Skin of body (tissue), 2 donors: ENCODE results near the gene ANKMY2. TPM values are rescaled to one million over a fixed set of nuclear protein-coding genes. Genes with fewer than 3 reads are reported as not detected.
"Not testable (repeated sequence)": the region's sequence is repeated elsewhere in the genome, so short reads cannot be mapped to it uniquely, and the experiment has no call there.

Source experiments
- DNase-seq: peaks from one replicate; lab custom pipeline; 2025; lab: John Stamatoyannopoulos, UW
- total RNA-seq: library from RNA; depleted of rRNA; stranded (reverse); fragments of >200 nt; gene quantifications from one replicate; pipeline ENCODE4 v1.2.3, GENCODE V29; 2014

ANKMY2 gene
- 23.2 TPM for total RNA-seq

DNA sequence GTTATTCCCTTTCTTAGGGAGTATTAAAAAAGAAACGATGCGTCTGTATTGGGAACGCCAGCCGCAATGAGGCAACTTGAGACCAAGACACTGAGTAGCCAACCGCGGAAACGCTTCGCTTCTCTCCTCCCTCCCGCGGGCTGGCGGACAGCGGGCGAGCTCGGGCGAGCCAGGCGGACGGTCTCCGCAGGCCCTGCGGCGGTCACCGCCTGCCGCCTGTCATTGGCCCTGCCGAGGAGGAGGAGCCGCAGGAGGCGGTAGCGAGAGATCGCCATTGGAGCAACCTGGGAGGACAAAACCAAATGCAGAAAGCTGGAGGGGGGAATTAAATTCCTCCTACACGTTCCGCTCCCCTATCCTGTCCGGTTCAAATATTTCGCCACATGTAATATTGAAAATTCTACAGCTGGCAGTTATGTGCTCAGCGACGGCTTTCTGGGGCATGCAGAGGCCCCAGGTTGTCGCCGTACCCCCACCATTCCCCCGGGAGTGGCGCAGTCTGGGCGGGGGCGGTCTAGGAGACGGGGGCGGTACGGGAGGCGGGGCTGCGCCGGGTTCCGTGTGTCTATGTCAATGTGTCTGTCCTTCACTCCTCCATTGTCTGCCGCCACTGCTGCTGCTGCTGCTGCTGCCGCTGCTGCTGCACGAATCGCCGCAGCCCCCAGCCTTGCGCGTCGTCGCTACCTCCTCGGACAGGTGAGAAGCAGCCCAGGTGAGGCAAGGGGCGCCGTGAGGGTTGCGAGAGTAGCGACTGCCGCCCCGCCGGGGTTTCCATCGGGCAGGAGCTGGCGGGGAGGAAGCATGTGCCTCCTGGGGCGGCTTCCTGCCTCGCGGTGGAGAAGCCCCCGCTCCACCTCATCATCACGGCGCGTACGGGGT is at the start of gene ANKMY2, which contains the start of gene BZW2:
Gene ANKMY2, minus strand, starts transcription at position 162 of the 879 bp plus-strand sequence. CDS start 181 bp downstream, outside the sequence.
Gene BZW2, plus strand, starts transcription at position 589 of the 879 bp plus-strand sequence. CDS start 19,263 bp downstream, outside the sequence.
- DNase-seq: peak; percentile 97

DNA sequence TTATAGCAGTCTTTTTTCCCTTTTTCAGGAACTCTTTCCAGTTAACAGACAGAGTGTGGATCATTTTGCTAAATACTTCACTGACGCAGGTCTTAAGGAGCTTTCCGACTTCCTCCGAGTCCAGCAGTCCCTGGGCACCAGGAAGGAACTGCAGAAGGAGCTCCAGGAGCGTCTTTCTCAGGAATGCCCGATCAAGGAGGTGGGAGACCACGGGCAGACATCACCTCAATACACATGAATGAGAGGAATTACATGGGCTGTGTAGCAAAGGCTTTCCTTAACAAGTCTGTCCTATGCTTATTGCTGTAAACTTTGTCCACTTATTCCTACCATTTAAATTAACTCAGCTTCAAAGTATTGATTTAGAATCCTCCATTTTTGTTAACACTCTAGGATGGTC is 49.3 kb upstream of the ANKMY2 start:
- DNase-seq: no peak

DNA sequence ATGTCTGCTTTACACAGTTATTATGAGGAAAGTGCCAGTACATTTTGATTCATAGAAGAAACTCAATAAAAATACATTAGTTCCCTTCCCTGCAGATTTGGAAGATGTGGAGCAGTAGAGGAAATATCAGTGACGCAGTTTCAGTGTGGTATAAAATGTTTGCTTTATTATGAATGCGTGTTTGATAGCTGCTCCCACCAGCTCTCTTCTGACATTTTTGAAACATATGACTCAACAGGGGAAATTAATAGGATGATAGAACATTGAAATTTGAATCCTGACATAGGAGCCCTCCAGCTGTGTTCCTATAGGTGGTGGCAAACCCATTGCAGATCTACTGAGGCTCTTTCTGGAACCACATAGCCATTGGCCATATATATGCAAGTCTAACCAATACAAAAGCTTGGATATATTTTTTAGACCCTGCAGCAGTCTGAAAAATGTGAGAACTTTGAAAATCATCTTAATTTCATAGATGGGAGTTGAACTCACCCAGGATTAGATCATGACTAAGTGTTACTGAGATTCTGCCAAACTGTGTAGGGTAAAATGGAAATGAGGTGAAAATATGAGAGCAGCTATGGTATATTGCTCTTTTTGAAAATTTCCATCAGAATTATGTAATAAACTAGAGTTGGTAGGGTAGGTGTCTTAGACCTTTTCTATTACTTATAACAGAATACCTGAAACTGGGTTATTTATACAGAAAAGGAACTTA is 48.2 kb upstream of the ANKMY2 start:
- no peak for DNase-seq

DNA sequence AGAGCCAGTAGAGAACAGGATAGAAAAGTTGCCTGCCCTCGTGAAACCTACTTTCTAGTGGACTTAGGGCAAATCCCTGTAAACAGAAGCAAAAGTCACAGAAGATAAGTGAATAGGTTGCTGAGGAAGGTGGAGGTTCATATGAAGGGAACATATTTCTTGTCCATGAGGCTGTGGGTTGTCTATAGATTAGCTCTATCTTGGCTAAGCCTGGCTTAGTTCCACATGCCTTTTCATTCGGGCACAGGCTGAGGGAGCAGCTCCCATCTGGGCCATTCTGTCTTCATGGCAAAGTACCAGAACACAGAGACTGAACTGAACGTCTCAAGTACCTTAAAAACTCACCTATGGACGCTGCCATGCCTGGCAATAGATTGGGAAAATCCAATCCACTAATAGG is 45.7 kb upstream of the ANKMY2 start:
- DNase-seq: no peak

DNA sequence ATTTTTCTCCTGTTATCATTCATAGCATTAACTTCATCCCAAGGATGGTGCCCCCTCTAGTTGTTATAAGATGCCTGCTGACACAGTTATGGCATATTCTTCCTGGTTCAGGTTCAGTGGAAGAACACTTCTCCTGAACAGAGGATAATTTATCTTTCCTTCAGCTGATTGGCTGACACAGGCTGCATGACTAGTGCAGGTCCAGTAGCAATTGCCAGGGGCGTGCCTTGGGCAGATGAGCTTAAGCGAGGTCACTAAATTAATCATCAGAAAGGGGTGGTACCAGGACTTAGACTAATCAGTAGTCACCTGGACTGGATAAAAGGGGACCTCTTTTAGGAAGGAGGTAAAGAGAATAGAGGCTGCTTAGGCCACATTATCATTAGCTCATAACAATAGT is 42.7 kb upstream of the ANKMY2 start:
- no peak for DNase-seq

DNA sequence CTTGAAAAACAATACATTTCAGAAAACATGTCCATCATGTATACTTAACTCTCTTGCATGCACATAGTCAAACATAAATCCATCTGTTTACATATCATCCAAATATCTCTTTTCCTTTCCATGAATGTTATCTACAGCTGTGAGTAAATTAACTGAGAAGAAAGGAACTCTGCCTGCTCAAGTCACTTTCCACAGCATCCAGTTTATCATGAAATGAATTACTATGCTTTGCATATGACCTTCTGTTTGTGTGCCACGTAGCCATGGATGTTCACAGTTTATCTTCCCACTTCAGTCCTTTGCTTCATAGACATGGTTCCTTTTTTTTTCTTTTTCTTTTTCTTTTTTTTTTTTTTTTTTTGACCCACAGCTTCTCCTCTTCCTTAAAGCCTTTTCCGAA is 40.0 kb upstream of the ANKMY2 start:
- DNase-seq: no peak

DNA sequence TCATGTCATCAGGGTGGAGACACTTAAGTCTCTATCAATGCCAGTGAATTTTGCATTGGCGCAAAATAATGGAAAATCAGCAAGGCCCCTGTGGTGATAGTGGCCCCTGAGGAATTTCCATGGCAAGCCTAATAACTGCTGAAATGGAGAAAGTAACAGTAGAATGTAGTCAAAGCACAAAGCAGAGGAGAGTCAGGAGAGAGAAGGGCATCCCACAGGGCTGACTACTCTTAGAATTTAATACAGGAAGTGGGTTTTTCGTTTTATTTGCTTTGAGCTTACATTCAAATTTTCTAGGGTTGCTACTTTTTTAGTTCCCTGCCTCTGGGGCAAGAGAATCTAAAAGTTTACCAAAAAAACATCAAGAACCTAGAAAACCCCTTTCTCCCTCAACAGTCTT is 39.4 kb upstream of the ANKMY2 start:
- DNase-seq: no peak

DNA sequence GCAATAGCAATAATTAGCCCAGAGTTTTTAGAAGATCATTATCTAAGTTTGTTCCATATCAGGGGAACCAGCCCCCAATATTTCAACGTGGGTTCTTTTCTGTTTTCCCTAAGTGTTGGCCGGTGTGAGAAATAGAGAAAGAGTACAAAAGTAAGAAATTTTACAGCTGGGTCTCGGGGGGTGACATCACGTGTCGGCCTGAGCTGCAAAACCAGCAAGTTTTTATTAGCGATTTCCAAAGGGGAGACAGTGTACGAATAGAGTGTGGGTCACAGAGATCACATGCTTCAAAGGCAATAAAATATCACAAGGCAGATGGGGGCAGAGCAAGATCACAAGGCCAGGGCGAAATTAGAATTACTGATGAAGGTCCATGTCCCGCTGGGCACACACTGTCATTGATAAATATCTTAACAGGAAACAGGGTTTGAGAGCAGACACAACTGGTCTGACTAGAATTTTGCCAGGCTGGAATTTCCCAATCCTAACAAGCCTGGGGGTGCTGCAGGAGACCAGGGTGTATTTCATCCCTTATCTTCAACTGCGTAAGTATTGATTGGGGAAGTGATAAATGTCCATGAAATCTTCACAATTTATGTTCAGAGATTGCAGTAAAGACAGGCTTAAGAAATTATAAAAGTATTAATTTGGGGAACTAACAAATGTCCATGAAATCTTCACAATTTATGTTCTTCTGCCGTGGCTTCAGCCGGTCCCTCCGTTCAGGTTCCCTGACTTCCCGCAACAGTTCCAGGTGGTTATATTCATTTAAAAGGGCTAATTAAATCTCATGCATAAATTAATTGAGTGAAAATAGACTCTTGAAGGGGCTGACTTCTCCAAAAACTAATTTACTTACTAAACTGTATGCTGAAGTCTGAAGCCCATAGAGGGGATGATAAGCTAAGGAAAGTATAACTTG is 33.4 kb upstream of the ANKMY2 start:
- DNase-seq: not testable (repeated sequence)

DNA sequence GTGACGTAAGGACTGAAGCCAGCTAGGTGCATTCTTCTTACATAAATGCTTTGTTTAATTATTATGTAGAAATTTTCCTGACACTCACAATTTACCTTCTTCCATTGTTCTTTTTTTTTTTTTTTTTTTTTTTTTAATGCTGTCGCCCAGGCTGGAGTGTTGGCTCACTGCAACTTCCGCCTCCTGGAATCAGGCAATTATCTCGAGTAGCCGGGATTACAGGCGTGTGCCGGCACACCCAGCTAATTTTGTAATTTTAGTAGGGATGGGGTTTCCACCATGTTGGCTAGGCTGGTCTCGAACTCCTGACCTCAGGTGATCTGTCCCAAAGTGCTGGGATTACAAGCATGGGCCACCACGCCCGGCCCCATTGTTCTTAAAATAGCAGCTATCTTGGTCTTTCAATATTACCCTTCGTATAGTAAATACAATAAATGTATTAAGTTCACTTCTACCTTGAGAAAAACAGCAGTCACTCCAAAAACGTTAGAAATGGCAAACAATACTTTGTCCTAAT is 32.5 kb upstream of the ANKMY2 start:
- no peak for DNase-seq

DNA sequence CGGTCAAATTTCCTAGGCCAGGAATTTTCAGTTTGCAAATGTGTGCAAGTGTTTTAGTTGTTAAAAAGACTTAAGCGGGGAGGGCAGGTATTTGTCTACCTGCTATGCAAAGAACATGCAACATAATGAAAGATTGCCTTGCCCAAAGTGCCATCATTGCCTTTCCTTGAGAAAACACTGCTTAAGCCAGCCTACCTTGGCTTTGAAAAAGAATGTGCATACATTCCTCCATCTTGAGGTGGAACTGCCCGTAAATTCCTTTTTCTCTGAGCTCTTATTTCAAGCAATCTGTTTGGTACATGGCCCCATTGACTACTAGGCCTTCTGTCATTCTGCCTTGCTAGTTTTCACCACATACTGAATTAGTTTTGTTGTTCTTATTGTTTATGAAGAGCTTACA is 29.7 kb upstream of the ANKMY2 start:
- no peak for DNase-seq

DNA sequence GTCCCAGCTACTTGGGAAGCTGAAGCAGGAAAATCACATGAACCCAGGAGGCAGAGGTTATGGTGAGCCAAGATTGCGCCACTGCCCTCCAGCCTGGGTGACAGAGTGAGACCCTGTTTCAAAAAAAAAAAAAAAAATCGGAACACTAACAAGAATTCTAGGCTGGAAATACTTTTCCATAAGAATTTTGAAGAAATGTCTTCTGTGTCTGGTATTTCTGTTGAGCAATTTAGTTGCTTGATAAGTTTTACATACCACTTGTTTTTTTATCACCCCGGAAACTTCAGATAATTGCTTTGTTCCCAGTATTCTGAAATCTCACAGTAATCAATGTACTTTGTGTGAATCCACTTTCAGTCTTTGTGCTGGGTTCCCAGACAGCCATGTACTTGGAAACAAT is 26.3 kb upstream of the ANKMY2 start:
- DNase-seq: no peak

DNA sequence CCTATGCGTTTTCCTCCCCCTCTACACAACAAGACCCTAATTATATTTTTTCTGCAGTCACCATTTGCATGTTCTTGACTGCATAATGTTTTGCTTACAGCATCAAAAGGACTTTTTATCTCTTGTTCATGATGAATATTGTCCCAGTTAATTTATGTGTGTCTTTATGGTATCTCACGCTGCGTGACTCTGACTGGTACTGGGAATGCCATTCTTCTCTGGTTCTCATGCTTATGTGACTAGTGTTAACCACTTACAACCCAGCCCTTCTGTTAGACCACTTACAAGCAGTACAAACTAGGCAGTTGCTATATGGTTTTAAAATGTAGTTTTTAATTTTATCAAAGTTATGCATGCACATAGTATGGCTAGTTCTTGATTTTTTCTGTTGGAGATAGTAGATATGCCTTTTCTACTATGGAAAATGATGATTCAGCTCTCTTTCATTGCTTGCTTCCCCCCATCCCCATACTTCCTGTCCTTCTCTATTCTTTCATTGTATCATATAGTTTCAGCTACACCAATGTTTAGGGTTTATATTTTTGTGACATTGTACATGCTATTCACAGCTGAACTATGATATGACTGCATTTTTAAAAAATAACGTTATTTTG is 25.3 kb upstream of the ANKMY2 start:
- no peak for DNase-seq

DNA sequence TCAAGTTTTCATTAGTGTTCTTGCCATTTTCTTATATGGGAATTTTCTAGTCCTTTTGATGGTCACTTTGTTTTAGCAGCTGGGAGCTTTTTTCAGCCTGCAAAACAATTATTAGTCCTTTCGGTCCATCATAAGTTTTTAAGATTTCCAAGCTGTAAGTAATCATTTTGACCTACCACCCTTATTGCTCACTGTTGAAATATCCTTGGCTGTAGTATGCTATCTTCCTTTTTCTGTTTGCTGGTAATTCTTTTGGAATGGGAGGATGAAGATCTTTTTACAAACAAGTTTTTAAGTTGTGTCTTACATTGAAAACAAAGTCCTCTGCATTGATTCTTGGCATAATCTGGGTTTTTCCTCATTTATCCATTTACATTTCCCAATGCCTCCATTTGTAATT is 24.5 kb upstream of the ANKMY2 start:
- no peak for DNase-seq

DNA sequence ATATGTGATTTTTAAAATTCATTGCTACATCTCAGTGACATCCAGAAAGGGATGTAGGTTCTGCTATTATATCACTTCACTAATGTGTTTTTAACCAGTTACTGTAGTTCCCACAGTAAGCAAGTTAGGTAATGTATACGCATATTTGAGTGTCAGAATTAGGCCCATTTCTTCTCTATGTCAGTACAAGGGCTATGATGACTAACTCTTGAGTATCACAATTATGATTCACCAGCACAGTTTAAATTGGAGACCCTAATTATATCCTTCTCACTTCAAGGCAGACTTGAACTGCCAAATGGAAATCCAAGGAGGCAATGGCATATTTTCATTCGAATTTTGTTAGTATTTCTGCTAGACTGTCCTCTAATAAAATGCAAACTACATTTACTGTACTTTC is 24.0 kb upstream of the ANKMY2 start:
- no peak for DNase-seq

DNA sequence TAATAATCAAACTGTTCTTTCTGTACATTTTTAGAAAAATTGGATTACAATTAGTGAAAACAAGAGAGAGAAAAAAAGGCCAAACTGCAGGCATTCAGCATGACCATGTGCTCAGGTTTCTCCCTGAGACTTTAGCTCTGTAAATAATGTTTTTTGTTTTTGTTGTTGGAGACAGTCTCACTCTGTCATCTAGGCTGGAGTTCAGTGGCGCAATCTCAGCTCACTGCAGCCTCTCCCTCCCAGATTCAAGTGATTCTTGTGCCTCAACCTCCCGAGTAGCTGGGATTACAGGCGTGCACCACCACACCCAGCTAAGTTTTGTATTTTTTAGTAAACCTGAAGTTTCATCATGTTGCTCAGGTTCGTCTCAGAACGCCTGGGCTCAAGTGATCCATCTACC is 23.4 kb upstream of the ANKMY2 start:
- DNase-seq: no peak

DNA sequence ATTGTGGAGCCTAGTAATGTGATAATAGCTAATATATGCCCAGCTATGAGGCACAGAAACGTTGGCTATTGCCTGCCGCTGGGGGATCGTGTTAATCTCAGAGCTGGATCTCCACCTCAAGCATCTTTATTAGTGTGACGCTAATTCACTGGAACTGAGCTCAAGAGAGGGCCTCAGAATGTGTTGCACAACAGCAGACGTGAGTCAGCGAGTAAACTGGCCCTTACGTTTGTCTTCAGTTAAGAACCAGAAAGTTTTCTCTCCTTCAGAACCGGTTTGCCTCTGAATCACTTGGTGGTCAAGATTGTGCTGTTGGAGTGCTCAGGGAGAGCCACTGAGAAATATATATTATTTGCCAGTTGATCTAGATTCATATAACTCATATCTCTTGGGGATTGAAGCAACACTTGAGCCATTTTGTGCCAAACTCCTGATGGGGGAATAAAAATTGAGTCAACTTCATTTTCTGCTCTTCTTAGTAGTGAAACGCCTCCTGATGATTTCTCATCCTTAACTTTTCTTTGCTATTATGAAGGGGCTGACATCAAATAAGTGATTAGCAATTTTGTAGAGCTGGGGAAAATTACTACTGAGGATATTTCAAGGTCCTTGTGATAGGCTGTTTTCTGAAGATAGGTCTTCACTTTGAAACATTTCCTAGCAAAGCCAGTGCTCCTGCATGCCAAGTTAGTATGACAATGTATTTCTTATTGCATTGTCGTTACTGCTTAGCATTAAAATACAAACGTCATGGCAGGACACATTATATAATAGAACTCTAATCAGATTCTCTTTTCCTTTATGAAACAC is 22.7 kb upstream of the ANKMY2 start:
- DNase-seq: peak; percentile 60

DNA sequence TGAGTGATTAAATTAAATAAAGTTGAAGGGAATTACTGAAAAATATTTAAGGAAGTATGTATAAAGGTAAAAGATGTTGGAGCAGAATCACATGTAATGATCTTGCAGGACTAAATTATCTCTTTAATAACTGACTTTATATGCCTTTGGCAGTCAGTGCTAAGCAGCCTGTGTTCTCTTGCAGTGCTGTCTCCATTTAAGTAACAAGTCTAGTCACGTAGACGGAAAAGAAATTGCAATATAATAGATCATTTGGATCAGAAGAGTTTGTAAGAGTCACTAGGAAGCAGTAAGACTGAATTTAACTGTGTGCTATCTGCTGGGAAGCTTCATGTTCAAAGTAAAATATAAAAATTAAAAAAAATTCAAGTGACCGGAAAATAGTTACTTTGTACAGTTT is 21.8 kb upstream of the ANKMY2 start:
- no peak for DNase-seq

DNA sequence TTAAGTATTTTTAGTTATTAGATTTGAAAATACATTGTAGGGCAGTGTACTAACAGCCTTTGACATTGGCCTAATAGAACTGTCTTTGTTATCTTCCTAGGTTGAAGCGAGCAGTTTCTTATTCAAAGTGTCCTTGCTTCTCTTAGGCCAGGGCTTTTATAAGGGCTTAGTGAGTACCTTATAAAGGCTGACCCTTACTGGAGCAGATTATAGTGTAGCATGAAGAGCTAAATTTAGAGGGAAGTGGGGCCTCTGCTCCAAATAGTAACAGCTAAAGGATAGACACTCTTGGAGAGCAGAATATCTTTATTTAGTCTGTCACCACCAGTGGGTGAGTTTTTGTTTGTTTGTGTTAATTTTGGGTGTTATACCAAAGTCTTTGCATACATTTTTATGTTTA is 16.4 kb upstream of the ANKMY2 start:
- no peak for DNase-seq

DNA sequence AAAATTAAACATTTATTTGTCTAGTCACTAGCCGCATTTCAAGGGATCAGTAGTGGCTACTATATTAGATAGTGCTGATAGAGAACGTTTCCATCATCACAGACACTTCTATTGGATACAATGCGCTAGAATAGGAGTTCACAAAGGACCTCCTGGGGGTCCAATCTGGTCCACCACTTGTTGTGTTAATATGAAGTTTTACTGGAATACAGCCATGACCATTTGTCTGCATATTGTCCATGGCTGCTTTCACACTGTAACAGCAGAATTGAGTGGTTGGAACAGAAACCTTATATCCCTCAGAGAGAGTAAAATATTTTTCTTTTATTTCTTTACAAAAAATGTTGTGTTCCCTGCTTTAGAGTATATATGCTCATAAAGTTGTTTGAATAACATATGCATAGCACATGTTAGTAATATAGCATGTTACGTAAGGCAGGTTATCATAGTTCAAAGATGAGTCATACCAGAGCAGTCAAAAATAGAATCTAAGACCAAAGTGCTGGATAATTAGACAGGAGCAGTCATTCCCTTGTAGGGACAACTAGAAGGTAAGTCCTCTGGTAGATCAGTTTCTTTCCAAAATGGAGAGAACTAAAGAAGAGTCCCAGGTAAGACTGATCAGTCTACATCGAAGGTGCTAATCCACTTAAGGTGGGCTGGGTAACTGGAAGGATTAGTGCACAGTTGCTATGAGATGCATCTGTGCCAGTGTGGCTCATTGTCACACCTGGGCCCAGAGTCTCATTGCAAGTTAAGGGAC is 15.3 kb upstream of the ANKMY2 start:
- peak; percentile 36 for DNase-seq
